HG03064 (cell line): ENCODE results near the gene CSF1R.

Experiments
- ATAC-seq: cut with Tn5 transposase; IDR thresholded peaks from one replicate; pipeline ENCODE4 v1.9.1; 2021; ENCODE audit warnings: low read depth; ENCODE audit not compliant: unreplicated experiment

CSF1R gene

DNA sequence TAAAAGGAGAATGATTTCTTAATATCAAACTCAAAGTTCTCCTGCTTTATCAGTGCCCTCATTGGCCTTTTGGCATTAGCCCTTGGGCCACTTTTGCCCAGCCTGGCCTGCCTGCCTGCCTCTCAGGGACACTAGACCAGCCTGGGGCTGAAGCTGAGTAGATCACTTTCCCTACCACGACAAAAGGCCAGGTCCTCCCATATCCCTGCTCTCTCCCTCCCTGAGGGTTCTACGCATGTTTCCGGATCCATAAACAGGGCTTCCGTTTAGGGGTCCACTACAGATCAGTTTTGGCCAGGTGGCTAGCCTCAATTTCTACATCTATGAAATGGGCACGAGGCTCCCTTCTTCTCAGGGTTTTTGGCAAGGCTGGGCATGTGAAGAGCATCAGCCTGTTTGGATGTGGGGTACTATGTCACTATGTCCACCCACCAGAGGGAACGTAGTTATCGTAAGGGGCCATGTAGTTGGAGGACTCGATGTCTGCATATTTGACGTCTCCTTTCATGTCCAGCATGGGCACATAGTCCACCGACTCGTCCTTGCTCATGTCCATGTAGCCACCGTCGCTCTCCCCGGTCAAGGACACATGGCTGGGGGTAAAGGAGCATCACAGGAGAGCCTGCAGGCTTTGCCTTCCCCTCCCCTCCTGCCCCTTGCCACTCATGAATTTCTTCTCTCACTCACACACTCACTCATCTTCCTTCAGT is 35.2 kb upstream of the CSF1R start:
- ATAC-seq = no peak

DNA sequence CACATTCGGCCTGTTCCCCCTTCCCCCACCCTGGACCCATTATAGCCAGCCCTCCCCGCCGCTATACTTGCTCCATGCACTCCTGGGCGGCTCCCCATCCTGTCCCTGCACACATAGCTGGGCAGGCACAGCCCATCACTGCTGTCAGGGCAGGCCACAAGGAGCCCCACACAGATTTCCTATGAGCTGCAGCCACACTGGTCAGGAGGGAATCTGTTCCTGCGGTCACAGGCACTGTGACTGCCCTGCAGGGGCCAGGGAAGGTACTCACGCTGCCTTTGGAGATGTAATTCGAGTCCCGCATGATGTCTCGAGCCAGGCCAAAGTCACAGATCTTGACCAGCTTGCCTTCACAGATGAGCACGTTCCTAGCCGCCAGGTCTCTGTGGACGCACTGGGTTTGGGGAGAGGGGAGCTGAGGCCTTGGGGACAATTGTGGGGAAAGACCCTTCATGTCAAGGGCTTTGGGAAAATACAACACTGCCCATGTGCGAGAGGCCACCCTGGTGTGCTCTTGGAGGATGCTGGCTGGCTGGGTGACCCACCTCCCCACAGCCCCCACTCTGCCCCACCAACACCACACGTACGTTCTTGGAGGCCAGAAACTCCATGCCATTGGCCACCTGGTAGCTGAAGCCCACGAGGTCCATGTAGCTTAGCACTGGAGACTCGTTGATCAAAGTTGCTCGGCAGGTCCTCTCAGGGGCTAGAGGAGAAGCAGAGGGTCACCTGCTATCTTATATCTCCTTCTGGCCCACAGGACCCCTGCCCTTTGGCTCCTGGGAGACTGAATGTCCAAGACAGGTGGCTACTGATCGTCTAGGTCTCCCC is 34.5 kb upstream of the CSF1R start:
- ATAC-seq = no peak

DNA sequence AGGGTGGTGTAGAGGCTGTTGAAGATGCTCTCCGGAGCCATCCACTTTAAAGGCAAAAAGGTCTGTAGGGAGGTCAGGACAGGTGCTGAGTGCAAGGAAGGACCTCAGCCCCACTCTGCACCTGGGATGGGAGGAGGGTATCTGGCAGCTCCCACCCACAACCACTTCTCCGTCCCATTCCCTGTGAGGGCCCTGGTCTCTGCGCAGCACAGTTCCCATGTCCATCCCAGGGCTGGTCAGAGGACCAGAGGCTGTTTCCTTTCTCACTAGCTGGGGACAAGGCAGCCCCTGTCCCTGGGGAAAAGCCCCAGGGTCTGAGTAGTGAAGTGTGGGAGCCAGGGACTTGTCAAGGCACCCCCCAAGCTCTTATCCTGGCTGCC is 33.7 kb upstream of the CSF1R start:
- no peak for ATAC-seq

DNA sequence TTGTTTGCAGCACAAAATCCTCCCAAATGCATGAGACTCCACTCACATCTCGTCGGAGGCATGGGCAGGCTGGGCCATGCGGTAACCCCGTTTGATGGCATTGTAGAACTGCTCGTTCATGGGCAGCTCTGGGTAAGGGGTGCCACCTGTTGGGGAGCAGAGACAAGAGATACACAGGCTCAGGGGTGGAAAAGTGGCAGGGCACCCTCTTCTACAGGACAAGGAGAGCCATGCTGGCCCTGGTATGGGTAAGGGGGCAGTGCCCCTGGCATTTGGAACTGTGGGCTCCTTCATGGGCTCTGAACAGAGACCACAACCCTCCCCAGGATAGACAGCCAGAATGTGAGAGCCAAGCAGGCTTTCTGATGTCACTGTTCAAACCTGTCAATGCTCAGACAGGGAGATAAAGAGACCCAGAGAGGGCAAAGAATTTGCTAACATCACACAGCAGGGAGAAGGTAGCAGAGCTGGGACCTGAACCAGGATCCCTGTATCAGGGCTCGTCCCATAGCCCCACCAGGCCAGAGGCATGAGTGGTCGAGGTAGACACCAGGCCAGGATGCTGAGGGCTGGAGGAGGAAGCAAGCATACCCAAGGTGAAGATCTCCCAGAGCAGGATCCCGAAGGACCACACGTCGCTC is 33.2 kb upstream of the CSF1R start:
- no peak for ATAC-seq

DNA sequence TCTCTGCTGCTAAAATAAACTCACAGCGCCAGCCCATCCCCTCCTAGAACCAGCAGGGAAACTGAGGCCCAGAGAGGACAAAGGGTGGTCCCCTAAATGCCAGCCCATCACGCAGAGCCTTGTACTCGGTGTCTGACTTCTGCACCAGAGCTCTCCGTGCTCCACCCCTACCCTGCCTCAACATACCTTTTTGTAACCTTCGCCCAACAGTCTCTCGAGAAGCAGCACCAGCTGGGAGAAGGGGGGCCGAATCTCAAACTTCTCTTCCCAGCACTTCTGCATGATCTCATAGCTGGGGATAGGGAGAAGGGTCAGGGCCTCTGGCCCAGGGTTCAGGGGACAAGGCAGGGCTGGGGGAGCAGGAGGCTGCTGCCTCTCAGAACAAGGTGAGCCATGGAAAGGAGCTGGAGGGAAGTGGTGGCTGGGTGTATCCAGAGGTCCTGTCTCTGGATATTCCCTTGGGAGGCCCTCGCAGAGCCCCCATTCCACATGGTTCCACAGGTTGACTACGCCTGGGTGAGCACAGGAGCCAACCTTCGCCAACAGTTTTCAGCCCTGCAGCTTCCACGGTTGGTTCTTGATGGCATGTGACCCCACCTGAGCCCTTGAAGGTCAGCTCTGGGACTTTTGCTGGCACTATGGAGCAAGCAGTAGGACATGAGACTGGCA is 32.3 kb upstream of the CSF1R start:
- no peak for ATAC-seq

DNA sequence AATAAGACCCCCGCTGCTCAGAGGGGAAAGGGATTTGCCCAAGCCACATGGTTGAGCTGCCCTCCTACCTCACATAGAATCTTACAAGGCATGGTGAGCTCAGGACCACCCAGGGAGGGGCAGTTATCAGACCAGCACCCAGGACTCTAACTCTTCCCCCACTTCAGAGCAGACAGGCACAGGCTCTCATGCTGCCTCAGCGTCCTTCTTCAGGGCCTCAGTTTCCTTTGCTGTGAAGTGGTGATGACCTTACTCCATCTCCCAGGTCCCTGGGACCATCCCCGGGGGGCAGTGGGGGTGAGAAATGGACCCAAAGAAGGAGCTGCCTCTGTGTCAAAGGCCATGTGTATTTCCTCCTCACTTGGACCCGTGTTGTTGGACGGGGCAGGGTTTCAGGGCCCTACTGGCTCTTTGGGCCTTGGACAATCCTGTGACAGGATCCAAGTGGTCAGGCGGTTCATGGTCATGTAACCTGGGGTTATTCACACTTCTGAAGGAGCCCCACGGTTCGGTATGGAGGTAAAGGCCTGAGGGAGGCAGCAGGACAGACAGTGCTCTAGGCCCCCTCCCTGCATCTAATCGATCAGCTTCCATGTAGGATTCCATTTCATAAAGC is 31.7 kb upstream of the CSF1R start:
- no peak for ATAC-seq

DNA sequence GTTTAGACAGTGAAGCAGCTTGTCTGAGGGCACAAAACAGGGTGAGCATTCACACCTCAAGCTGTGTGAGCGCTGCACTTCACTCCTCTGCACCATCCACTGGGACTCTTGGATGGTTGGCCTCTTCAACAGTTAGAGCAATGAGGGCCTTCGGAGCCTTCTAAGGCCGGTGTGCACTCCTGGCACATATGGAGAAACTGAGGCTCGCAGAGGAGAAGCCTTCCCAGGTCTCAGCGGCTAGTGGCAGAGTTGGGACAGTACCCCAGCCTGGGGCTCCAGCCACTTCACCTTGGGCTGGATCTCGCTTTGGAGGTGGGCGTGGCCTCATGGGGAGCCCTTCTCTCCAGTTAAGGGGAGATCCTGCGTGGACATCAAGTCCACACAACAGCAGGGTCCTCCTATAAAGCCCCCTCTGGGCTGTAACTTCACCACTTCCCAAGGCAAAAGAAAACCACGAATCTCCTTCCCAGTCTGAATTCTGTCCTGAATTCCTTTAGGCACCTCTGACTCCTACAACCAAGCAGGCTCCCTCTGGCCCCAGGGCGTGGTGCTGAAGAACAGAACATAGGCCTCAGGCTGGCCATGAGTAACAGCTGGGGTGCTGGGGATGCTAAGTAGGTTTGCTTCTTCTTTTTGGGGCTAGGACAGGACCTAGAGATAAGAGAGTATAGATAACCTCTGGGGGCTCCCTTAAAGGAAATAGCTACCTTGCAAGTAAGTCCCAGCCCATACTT is 30.5 kb upstream of the CSF1R start:
- no peak for ATAC-seq

DNA sequence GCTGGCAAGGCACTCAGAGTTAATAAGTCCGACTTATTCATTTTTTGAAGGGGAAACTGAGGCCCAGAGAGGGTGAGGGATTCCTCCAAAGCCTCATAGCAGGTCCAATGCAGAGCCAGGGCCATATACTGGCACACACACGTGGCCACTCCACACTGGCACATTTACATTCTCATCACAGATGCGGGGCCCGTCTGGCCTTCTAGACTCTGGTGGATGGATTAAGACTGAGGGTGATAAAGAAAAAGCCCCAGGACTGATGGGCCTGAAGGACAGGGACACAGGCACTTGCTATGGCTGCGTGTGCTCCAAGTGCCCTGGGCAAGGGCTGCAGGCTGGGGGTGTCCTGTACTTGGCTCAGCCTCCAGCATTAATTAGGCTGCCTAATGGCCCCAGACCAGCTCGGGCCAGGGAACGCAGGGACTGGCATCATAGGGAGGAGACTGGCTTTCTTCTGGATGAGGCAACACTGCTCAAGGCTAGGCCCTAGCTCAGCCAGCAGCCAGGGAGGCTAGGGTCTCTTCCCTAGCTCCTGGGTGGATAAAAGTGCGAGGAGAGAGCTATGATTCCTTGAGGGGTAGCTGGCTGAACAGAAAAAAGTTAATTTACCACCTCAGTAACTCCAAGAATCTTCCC is 28.5 kb upstream of the CSF1R start:
- no peak for ATAC-seq

DNA sequence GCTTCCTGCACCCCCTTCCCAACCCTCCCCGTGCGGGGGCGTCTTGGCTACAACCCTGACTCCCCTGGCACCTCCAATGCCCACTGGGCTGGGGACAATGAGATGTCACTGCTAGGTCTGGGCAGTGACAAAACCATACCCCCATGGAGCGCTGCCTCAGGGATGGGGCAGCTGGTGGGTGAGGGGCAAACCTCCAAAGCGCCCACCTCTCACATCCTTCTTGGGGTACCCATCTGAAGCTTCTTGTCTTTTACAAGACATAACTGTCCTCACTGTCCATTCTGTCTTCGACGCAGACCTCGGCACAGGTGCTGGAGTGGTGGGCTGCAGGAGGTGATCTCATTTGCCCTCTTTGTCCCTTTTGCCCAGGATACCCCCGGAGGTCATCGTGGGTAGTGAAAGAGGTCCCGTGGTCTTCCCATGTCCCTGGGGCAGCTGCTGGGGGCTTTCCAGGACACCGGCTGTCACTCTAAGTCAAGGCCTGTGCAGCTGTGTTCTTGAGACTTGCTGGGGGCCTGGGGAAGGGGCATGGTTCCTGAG is 27.8 kb upstream of the CSF1R start:
- ATAC-seq = no peak

DNA sequence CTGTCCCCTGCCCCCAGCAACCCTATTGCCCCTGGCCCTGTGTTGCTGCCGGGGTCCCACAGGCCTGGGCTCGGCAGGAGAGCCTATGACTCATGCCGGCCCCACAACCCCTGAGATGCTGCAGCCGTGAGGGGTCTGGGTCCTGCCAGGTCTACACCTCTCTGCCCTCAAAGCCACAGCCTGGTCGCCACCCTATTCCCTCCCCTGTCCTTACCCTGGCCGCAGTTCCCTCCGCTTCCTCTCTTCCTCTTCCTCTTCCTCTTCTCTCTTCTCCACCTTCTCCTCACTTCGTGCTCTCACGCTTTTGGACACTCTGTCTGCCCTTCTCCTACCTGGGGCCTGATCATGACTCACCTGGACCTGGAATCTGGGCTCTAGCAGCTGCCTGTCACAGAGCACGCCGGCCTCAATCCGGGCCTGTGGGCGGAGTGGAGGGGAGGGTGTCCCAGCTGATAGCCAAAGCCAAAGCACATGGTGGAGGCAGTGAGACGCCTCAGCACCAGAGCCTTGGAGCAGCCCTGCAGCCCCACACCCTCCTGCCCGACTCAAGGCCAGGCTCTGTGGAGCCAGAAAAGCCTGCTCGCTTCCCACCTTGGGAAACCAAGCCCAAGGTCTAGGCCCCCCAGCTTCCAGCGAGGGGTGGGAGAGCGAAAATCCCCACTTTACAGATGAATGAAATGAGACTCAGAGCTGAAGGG is 26.8 kb upstream of the CSF1R start:
- no peak for ATAC-seq

DNA sequence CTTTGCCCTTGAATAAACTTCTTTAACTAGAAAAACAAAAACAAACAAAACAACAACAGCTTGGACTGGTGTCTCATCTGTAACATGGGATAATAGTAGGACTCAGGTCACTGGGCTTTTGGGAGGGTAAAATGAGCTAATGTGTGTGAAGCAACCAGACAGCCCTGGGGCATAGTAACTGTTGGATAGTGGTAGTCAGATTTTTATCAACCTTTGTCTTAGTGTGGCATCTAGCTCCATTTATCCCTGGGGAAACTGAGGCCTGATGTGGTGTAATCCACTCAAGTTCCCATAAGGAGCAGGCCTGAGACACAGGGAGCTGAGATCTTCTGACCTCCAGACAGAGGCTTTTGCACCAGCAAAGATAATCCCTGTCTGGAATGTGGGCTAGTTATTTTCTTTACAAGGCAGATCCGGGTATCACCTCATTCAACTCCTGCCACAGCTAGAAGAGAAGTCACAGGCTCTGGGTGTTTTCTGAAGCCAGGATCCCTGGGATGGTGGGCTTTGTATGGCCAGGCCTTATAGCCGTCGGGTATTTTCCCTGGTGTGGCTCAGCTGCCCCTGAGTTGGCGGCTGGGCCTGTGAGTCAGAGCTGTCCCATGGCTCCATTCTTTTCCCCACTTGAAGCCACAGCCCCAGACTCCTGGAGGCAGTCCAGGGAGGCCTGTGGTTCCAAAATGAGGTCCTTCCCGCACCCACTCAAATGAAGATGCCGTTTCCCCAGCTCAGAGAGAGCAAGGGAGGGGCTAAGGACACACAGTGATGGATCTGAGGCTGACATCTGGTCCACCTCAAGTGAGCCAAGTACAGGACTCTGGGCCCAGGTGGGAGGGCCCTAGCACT is 26.1 kb upstream of the CSF1R start:
- no peak for ATAC-seq

DNA sequence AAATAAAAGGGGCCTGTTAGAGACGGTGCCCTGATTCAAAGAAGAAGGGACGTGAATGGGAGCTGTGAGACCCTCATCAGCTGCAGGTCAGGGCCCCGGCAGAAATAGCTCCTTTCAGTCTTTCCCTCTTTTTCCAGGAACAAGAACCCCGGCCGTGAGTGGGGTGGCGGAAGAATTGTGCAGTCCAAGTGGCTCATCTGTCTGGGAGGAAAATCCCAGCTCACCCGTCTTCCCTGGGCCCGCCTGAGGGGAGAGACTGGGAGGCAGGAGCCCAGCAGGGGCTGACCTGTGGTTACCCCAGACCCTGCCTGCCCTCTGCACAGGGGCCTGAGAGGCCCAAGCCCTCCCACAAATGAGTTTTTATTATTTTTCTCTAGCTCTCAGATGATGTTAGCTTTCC is 24.8 kb upstream of the CSF1R start:
- no peak for ATAC-seq

DNA sequence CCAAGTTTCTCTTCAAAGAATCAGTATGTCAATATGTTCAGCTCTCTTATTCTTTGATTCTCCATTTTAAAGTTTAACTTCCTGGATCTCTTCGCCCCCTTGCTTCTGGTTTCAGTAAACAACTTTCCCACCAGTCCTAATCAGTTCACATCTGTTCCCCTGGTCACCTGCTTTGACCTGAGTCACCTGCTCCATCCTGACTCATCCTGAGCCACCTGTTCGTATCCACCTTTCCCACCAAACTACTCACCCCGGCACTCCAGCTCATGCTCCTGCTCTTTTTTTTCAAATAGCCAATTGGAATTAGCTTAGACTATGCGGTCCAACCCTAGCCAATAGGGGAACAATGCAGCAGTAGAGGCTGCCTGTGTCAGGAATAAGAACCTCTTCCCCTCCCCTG is 23.6 kb upstream of the CSF1R start:
- no peak for ATAC-seq

DNA sequence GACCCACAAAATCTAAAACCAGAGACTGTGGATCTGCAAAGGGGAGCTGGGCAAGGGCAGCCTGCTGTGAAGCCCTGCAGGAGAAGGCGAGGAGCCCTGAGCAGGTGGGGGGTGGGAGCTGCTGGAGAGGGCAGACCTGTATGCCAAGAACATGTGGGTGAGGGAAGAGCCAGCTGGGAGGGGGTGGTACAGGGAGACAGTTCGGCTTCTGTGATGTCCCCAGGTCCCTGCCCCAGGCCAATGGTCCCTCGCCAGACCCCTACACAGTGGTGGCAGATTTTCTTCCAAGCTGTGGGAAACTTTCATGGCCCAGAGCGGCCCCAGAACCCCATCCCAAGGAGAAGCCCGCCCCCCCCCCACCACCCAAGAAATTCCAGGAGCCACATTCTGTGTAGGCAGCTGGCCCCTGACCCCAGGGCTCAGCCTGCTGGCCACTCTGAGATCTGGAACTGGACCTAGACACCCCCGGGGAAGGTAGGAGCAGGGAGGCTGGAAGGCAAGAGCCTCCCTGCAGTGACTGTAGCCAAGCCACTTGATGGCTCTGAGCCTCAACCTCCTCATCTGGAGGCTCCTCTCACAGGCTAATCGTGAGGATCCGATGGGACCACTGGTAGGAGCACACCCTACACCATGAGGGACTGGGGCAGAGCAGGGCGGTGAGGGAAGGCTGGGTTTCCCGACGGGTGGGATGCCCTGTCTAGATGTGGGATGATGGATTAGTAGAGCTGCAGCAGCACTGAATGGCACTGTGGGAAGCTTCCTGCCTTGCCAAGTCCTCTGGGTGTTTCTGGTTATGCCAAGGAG is 22.6 kb upstream of the CSF1R start:
- no peak for ATAC-seq

DNA sequence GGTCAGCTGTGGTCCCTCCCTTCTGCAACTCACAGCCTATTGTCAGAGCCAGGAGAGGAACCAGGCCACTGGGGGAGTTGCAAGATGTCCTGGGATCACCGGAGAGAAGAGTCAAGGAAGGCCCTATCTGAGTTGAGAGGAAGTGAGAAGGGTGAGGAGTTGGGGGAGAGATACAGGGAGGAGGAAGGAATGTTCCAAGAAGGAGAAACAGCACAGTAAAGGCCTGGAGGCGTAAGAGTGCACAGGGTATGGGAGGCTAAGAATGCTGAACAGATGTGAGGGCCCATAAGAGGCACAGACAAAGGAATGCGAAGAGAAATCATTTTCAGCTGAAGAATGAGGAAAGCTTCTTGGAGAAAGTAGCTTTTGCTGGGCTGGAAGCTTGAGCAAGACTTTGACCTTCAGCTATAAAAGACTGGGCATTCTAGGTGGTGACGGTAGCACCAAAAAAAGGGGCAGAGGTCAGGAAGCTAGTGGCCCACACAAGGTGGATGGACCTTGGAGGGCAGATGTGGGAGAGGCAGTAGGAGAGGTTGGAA is 21.6 kb upstream of the CSF1R start:
- no peak for ATAC-seq

DNA sequence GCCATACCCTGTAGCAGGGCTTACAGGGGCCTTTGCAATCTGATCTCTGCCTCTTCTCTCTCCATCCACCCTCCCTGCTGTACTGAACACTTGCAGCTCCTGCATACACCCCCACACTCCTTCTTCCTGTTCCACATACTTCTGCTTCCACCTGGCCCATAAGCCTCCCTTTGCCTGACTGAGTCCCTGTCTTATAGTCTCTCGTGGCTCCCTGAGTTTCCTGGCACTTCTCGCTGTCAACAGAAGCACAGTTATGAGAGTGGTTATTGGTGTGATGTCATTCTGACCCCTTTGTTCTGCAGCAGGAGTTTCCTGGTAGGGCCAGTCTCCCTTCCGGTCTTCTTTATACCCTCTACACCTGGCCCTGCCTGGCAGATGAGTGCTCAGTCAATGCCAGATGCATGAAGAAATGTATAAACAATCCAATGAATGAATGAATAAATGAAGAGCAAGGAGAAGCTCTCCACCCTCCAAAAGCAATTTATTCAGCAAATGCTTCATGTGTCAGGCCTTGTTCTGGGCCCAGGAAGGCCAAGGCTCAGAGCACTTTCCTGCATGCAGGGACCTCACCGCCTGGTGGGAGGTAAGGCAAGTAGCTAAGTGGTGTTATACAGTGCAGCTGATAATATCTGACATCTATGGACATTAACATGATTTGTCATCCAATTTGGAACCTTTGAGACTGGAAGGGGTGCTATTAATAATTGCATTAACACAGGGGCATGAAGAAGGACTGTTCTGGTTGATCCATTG is 20.5 kb upstream of the CSF1R start:
- ATAC-seq = no peak
